Osteoblast (primary cell): ENCODE measurements around the gene GFOD2. TPM values are rescaled to one million over a fixed set of nuclear protein-coding genes. Genes with fewer than 3 reads are reported as not detected.

Source experiments
- DNase-seq: peaks from one replicate; pipeline ENCODE4 v3.0.0; 2011; ENCODE audit warnings: low spot score, mixed read lengths; ENCODE audit not compliant: insufficient read length; ENCODE audit errors: missing footprints
- H2AFZ ChIP-seq: 2 replicates; pipeline ENCODE4 v1.6.0; 2011; ENCODE audit warnings: mild to moderate bottlenecking, low read length
- H3K27ac ChIP-seq: 2 replicates; pipeline ENCODE4 v1.5.1; 2011; ENCODE audit warnings: mild to moderate bottlenecking, low read depth, low read length, moderate library complexity
- H3K27me3 ChIP-seq: 2 replicates; pipeline ENCODE4 v1.6.0; 2012; ENCODE audit warnings: mild to moderate bottlenecking, control low read depth, inconsistent platforms, low read length, moderate library complexity; ENCODE audit not compliant: insufficient read depth
- H3K36me3 ChIP-seq: 2 replicates; pipeline ENCODE4 v1.5.1; 2011; ENCODE audit warnings: mild to moderate bottlenecking, low read length, control low read depth, moderate library complexity; ENCODE audit not compliant: insufficient read depth
- H3K4me1 ChIP-seq: 2 replicates; pipeline ENCODE4 v1.5.1; 2011; ENCODE audit warnings: mild to moderate bottlenecking, low read length, control low read depth, moderate library complexity; ENCODE audit not compliant: insufficient read depth
- H3K4me2 ChIP-seq: 2 replicates; pipeline ENCODE4 v1.6.0; 2011; ENCODE audit warnings: mild to moderate bottlenecking, low read length; ENCODE audit not compliant: insufficient read depth
- H3K4me3 ChIP-seq: fragments of 200-600 bp; sonication (generic); 3 replicates; pipeline ENCODE4 v1.5.1; 2012; ENCODE audit warnings: mild to moderate bottlenecking, low read length, inconsistent platforms; ENCODE audit not compliant: insufficient read depth
- H3K79me2 ChIP-seq: 2 replicates; pipeline ENCODE4 v1.6.0; 2012; ENCODE audit warnings: mild to moderate bottlenecking, low read length, control low read depth, inconsistent platforms; ENCODE audit not compliant: insufficient read depth
- H3K9me3 ChIP-seq: 2 replicates; pipeline ENCODE4 v1.5.1; 2011; ENCODE audit warnings: low read depth, low read length, control low read depth
- H4K20me1 ChIP-seq: 2 replicates; pipeline ENCODE4 v1.6.0; 2012; ENCODE audit warnings: mild to moderate bottlenecking, low read length, control low read depth; ENCODE audit not compliant: insufficient read depth
- CTCF ChIP-seq: IDR thresholded peaks from 2 replicates; pipeline ENCODE4 v1.5.1; 2011; ENCODE audit warnings: mild to moderate bottlenecking, low read depth, low read length, moderate library complexity; ENCODE audit errors: extremely low read depth
- total RNA-seq: library from RNA; depleted of rRNA; stranded (reverse); fragments of >200 nt; gene quantifications from 2 replicates; pipeline ENCODE4 v1.2.3, GENCODE V29; 2012

GFOD2 gene
- total RNA-seq, 1 donor: 15.9 TPM

GRCh38 chr16:67750466-67750865 lies 31.4 kb upstream of the GFOD2 start:
- H2AFZ ChIP-seq: no peak overlapping the region
- H3K4me3 ChIP-seq: no peak overlapping the region
- H3K27ac ChIP-seq: no peak overlapping the region
- H3K79me2 ChIP-seq: no peaks in the 10 kb centered on the region
- no peak overlapping the region for H3K4me2 ChIP-seq
- no peaks in the 10 kb centered on the region for H3K9me3 ChIP-seq
- no peaks in the 10 kb centered on the region for H3K27me3 ChIP-seq
- no peak for TF ChIP-seq CTCF
- peaks cover 2% of the 10 kb centered on the region for H4K20me1 ChIP-seq
- no peaks in the 10 kb centered on the region for H3K36me3 ChIP-seq
- no peaks in the 10 kb centered on the region for H3K4me1 ChIP-seq
- DNase-seq: no peak

GRCh38 chr16:67749436-67750078 lies 30.4 kb upstream of the GFOD2 start:
- Histone ChIP-seq H3K27me3 (no peaks in the 10 kb centered on the region), H3K4me1 (no peaks in the 10 kb centered on the region), H3K4me2 (no peak overlapping the region), H3K79me2 (no peaks in the 10 kb centered on the region), H2AFZ (no peak overlapping the region), H3K9me3 (no peaks in the 10 kb centered on the region), H3K27ac (no peak overlapping the region), H3K36me3 (no peaks in the 10 kb centered on the region), H4K20me1 (no peaks in the 10 kb centered on the region), H3K4me3 (no peak overlapping the region)
- no peak for TF ChIP-seq CTCF
- DNase-seq: no peak

GRCh38 chr16:67748834-67749233 lies 29.7 kb upstream of the GFOD2 start:
- H4K20me1 ChIP-seq: no peaks in the 10 kb centered on the region
- no peaks in the 10 kb centered on the region for H3K4me1 ChIP-seq
- H2AFZ ChIP-seq: no peak overlapping the region
- H3K79me2 ChIP-seq: no peaks in the 10 kb centered on the region
- H3K36me3 ChIP-seq: no peaks in the 10 kb centered on the region
- H3K4me3 ChIP-seq: no peak overlapping the region
- H3K27ac ChIP-seq: no peak overlapping the region
- no peak for TF ChIP-seq CTCF
- H3K9me3 ChIP-seq: no peaks in the 10 kb centered on the region
- no peaks in the 10 kb centered on the region for H3K27me3 ChIP-seq
- H3K4me2 ChIP-seq: no peak overlapping the region
- DNase-seq: no peak

GRCh38 chr16:67746846-67747245 lies 27.7 kb upstream of the GFOD2 start:
- Histone ChIP-seq H3K27me3 (no peaks in the 10 kb centered on the region), H3K27ac (no peak overlapping the region), H3K79me2 (no peaks in the 10 kb centered on the region), H3K36me3 (no peaks in the 10 kb centered on the region), H3K4me3 (no peak overlapping the region), H3K9me3 (no peaks in the 10 kb centered on the region), H3K4me1 (no peaks in the 10 kb centered on the region), H3K4me2 (no peak overlapping the region), H4K20me1 (no peaks in the 10 kb centered on the region), H2AFZ (no peak overlapping the region)
- no peak for TF ChIP-seq CTCF
- no peak for DNase-seq
